NCI-H187 (cell line): ENCODE results near the gene LDLR.
"Not testable (repeated sequence)": the region's sequence is repeated elsewhere in the genome, so short reads cannot be mapped to it uniquely, and the experiment has no call there.

Experiments
- DNase-seq, 2 experiments: peaks; one replicate each; lab custom pipeline; 2025; lab: John Stamatoyannopoulos, UW

The LDLR gene

DNA sequence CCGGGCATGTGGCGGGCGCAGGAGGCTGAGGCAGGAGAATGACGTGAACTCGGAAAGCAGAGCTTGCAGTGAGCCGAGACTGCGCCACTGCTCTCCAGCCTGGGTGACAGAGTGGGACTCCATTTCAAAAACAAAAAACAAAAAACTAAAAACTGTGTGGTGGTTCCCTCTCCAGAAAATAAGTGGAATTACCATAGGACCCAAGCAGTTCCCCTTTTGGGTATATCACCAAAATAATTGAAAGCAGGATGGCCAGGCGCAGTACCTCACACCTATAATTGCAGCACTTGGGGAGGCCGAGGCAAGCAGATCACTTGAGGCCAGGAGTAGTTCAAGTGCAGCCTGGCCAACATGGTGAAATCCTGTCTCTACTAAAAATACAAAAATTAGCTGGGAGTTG is 15.7 kb upstream of the LDLR start:
- DNase-seq: no peak

- not testable (repeated sequence) for DNase-seq
Observed at GRCh38 chr19:11076792-11077191, 12.5 kb upstream of the LDLR start.

GRCh38 chr19:11078893-11079292 is 10.4 kb upstream of the LDLR start:
- no peak for DNase-seq

GRCh38 chr19:11079999-11080398 is 9.3 kb upstream of the LDLR start:
- no peak for DNase-seq

GRCh38 chr19:11087870-11088505 is 1.3 kb upstream of the LDLR start:
- DNase-seq: no peak

- no peak for DNase-seq
Observed at GRCh38 chr19:11088506-11089253, 583 bp upstream of the LDLR start.

- not testable (repeated sequence) for DNase-seq
Observed at GRCh38 chr19:11090014-11090263, 676 bp downstream of the LDLR start.

- peak; percentile 26 to 90 for DNase-seq
Observed at GRCh38 chr19:11090264-11090996, 1.2 kb downstream of the LDLR start.

DNA sequence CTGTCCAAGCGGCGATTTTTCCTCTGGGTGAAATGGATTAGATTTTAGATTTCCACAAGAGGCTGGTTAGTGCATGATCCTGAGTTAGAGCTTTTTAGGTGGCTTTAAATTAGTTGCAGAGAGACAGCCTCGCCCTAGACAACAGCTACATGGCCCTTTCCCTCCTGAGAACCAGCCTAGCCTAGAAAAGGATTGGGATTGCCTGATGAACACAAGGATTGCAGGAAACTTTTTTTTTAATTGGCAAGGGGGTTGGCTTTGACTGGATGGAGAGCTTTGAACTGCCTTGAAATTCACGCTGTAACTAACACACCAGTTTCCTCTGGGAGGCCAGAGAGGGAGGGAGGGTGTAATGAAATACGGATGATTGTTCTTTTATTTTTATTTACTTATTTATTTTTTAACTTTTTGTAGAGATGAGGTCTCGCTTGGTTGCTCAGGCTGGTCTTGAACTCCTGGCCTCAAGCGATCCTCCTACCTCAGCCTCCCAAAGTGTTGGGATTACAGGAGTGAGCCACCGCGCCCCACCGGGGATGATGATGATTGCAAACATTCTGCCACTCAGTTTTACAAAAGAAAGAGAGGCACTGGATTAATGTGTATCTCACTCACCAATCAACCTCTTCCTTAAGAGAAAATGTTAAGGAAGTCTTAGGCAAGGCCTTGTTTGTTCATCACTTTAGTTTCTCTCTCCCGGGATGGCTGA is 1.9 kb downstream of the LDLR start:
- no peak for DNase-seq

DNA sequence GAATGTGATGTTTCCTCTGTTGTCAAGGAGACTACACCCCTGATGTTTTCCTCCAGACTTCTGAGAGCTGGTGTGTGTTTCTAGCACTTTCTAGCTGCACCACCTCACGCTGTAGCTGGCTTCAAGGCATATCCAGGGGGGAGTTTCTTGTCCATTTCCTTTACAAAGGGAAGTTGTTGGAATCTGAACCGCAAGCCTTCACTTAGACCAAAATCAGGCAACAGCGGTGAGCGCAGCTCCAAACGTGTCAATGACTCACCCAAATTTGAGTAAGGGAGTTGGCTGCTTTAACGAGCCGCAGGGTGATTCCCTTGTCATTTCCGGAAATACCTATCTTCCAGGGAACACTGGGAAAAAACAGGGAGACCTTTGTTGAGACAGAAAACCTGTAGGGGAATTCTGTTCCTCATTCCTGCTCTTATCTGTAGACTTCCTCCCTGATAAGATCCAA is 2.5 kb downstream of the LDLR start:
- no peak for DNase-seq

GRCh38 chr19:11092181-11092538 is 2.9 kb downstream of the LDLR start:
- no peak for DNase-seq

DNA sequence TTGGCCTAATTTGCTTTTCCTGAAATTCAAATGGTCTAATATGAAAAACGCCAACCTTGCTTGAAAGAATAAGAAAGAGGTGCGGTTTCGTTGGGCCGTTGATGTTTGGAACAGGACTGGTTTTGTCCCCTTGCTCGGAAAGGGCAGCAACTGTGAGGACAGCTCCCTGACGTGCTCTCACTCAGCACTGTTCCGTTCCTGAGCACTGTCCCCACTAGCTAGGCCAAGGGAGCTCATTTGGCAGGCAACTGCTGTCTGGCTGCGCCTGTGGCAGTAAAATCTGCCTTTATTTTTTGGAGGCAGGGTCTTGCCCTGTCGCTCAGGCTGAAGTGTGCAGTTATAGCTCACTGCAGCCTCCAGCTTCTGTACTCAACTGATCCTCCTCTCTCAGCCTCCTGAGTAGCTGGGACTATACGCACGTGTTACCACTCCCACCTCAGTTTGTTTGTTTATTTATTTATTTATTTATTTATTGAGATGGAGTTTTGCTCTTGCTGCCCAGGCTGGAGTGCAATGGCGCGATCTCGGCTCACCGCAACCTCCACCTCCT is 4.5 kb downstream of the LDLR start:
- no peak for DNase-seq

DNA sequence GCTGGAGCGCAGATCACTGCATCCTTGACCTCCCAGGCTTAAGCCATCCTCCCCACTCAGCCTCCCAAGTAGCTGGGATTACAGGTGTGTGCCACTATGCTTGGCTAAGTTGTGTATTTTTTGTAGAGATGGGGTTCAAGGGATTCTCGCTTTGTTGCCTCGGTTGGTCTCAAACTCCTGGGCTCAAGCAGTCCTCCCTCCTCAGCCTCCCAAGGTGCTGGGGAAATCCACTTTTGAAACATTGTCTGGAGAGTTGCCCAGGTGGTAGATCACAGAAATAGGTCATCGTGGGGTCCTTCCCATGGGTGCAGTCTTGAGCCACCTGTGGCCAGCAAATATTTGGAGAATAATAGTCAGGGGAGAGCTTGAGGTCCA is 5.2 kb downstream of the LDLR start:
- no peak for DNase-seq

DNA sequence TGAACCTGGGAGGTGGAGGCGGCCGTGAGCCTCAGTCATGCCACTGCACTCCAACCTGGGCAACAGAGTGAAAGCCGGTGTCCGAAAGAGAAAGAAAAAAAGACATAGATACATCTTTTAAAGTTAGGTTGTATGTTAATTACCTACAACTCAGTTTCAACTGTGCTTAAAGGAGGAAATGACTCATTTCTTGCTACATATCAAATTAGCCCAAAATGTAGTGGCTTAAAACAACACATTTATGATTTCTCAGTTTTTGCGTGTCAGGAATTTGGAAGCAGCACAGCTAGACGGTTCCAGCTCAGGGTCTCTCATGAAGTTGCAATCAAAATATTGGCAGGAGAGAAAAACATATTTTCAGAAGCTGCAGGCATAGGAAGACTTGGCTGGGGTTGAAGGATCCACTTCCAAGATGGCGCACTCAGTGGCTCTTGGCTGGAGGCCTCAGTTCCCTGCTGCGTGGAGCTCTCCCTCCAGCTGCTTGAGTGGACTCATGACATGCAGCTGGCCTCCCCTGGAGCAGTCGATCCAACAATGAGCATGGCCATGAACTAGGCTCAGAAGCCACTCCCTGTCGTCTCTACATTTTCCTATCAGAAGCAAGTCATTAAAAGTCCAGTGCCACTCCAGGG is 7.1 kb downstream of the LDLR start:
- no peak for DNase-seq

- DNase-seq: not testable (repeated sequence)
Observed at GRCh38 chr19:11097367-11097766, 8.1 kb downstream of the LDLR start.

DNA sequence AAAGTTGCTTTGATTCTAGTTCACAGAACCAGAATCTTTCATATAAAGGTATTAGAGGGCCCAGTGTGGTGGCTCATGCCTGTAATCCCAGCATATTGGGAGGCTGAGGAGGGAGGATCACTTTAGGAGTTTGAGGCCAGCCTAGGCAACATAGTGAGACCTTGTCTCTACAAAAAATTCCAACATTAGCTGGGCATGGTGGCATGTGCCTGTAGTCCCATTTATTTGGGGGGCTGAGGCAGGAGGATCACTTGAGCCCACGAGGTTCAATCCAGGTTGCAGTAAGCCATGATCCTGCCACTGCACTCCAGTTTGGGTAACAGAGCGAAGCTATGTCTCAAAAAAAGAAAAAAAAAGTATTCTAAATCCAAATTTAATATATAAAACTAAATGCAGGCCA is 9.1 kb downstream of the LDLR start:
- DNase-seq: no peak

- no peak for DNase-seq
Observed at GRCh38 chr19:11098861-11099260, 9.6 kb downstream of the LDLR start.

GRCh38 chr19:11100049-11100448 is 10.8 kb downstream of the LDLR start:
- DNase-seq: no peak

DNA sequence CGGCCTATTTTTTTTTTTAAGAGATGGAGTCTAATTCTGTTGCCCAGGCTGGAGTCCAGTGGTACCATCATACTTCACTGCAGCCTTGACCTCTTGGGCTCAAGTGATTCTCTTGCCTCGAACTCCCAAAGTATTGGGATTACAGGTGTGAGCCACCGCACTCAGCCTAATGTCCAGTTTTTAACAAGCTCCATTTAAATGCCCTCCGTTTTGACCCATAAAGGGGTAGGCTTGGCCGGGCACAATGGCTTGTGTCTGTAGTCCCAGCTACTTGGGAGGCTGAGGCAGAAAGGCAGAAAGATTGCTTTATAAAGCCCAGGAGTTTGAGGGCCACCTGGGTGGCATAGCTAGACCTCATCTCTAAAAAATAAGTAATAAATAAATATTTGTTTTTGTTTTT is 11.8 kb downstream of the LDLR start:
- no peak for DNase-seq

GRCh38 chr19:11102944-11103343 is 13.7 kb downstream of the LDLR start:
- no peak for DNase-seq

- DNase-seq: not testable (repeated sequence)
Observed at GRCh38 chr19:11103667-11104066, 14.4 kb downstream of the LDLR start.

DNA sequence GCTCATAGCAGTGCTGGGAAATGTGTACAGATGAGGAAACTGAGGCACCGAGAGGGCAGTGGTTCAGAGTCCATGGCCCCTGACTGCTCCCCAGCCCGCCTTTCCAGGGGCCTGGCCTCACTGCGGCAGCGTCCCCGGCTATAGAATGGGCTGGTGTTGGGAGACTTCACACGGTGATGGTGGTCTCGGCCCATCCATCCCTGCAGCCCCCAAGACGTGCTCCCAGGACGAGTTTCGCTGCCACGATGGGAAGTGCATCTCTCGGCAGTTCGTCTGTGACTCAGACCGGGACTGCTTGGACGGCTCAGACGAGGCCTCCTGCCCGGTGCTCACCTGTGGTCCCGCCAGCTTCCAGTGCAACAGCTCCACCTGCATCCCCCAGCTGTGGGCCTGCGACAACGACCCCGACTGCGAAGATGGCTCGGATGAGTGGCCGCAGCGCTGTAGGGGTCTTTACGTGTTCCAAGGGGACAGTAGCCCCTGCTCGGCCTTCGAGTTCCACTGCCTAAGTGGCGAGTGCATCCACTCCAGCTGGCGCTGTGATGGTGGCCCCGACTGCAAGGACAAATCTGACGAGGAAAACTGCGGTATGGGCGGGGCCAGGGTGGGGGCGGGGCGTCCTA is 15.9 kb downstream of the LDLR start:
- no peak for DNase-seq
